ENCODE measurements around the gene CHFR.
"Not testable (repeated sequence)": the region's sequence is repeated elsewhere in the genome, so short reads cannot be mapped to it uniquely, and the experiment has no call there.

Gene CHFR

GRCh38 chr12:132873724-132874123 is 13.7 kb downstream of the CHFR start:
- DNase-seq, result no peak

GRCh38 chr12:132872975-132873421 is 14.4 kb downstream of the CHFR start:
- no peak for DNase-seq

- DNase-seq, result no peak
Observed at GRCh38 chr12:132872073-132872855, 15.1 kb downstream of the CHFR start.

- no peak for DNase-seq
Observed at GRCh38 chr12:132869551-132869950, 17.9 kb downstream of the CHFR start.

- DNase-seq, result no peak
Observed at GRCh38 chr12:132866251-132866828, 21.1 kb downstream of the CHFR start.

GRCh38 chr12:132861558-132861957 is 25.8 kb downstream of the CHFR start:
- no peak for DNase-seq

GRCh38 chr12:132858718-132859266 is 28.6 kb downstream of the CHFR start:
- DNase-seq, result no peak

GRCh38 chr12:132857019-132857418 is 30.4 kb downstream of the CHFR start:
- not testable (repeated sequence) for DNase-seq

GRCh38 chr12:132856581-132856980 is 30.8 kb downstream of the CHFR start:
- no peak for DNase-seq

GRCh38 chr12:132855211-132855610 is 32.2 kb downstream of the CHFR start:
- not testable (repeated sequence) for DNase-seq

- no peak for DNase-seq
Observed at GRCh38 chr12:132853285-132854092, 33.9 kb downstream of the CHFR start.

GRCh38 chr12:132852496-132852895 is 34.9 kb downstream of the CHFR start:
- DNase-seq, result no peak

- DNase-seq, result no peak
Observed at GRCh38 chr12:132851465-132851864, 35.9 kb downstream of the CHFR start.

- DNase-seq, result no peak
Observed at GRCh38 chr12:132850291-132850690, 37.1 kb downstream of the CHFR start.

- no peak for DNase-seq
Observed at GRCh38 chr12:132848521-132848920, 38.9 kb downstream of the CHFR start.

GRCh38 chr12:132847363-132848356 is 39.7 kb downstream of the CHFR start:
- DNase-seq, result no peak

GRCh38 chr12:132844681-132845080 is 42.7 kb downstream of the CHFR start:
- not testable (repeated sequence) for DNase-seq

- no peak for DNase-seq
Observed at GRCh38 chr12:132842449-132843045, 44.9 kb downstream of the CHFR start.

GRCh38 chr12:132841151-132841550 is 46.3 kb downstream of the CHFR start:
- no peak for DNase-seq

GRCh38 chr12:132840536-132840935 is 46.9 kb downstream of the CHFR start:
- DNase-seq, result no peak

- DNase-seq, result no peak
Observed at GRCh38 chr12:132839558-132840235, 47.7 kb downstream of the CHFR start.

All from kidney glomerular epithelial cell (primary cell).